GM12878 (cell line): ENCODE data around the gene RHOB. TPM values are rescaled to one million over a fixed set of nuclear protein-coding genes. Genes with fewer than 3 reads are reported as not detected.

Experiments used
- ATAC-seq: fragments of 200-7000 bp; cut with Tn5 transposase; 3 replicates; pipeline ENCODE4 v1.9.1; 2020; ENCODE audit warnings: mild to moderate bottlenecking, moderate library complexity
- BruUV-seq: library from RNA; stranded (reverse); fragments of 400-500 nt; replicated peaks from 2 replicates; lab custom pipeline; 2021; lab: Mats Ljungman, UMichigan
- CTCF ChIA-PET: fragments of 300-600 bp; sonication (Branson Sonifier 250); formaldehyde crosslinking; extraction: SDS; loops from one replicate; lab custom pipeline; 2021; ENCODE audit warnings: inconsistent platforms; lab: Yijun Ruan, JAX
- POLR2A ChIA-PET: fragments of 350-600 bp; formaldehyde crosslinking; extraction: SDS; loops from one replicate; lab custom pipeline; 2021; ENCODE audit warnings: inconsistent platforms; lab: Charles Lee
- RAD21 ChIA-PET: fragments of 300-600 bp; sonication (Branson Sonifier 250); formaldehyde crosslinking; loops from one replicate; lab custom pipeline; 2023; ENCODE audit warnings: antibody characterized with exemption; ENCODE audit not compliant: unreplicated experiment; lab: Charles Lee
- SMC1A ChIA-PET: fragments of 300-600 bp; sonication (Branson Sonifier 250); formaldehyde crosslinking; loops from one replicate; lab custom pipeline; 2023; ENCODE audit not compliant: unreplicated experiment, uncharacterized antibody; lab: Charles Lee
- DNase-seq: peaks from one replicate; pipeline ENCODE4 v3.0.0-alpha.2; 2011; ENCODE audit warnings: low read depth, low spot score
- FAIRE-seq: peaks from 3 replicates; lab custom pipeline; 2011; peaks lifted over from hg19 to GRCh38; lab: Jason Lieb, UNC
- H2AFZ ChIP-seq: 2 replicates; pipeline ENCODE4 v1.6.0; 2011; ENCODE audit warnings: low read depth, low read length, control low read depth; ENCODE audit not compliant: control insufficient read depth
- H3K27ac ChIP-seq: 2 replicates; pipeline ENCODE4 v1.5.1; 2011; ENCODE audit warnings: control low read depth; ENCODE audit not compliant: control insufficient read depth, insufficient read depth
- H3K27me3 ChIP-seq, 2 experiments: replicated peaks in 1 of 2; 2 replicates each; pipeline versions ENCODE4 v1.6.0 to v1.6.1; 2011; ENCODE audit warnings: low read length in 1 of 2; ENCODE audit not compliant: control insufficient read depth in 2 of 2, insufficient read depth in 2 of 2
- H3K36me3 ChIP-seq, 2 experiments: 2 replicates each; pipeline ENCODE4 v1.5.1; 2011; ENCODE audit warnings: low read length in 1 of 2; ENCODE audit not compliant: control insufficient read depth in 2 of 2, insufficient read depth in 2 of 2
- H3K4me1 ChIP-seq: 2 replicates; pipeline ENCODE4 v1.6.1; 2011; ENCODE audit warnings: mild to moderate bottlenecking, low read length, moderate library complexity, mixed read lengths; ENCODE audit not compliant: control insufficient read depth, insufficient read depth
- H3K4me2 ChIP-seq: 2 replicates; pipeline ENCODE4 v1.6.0; 2011; ENCODE audit warnings: control low read depth; ENCODE audit not compliant: control insufficient read depth, insufficient read depth
- H3K4me3 ChIP-seq: fragments of 200-600 bp; sonication (generic); 2 replicates; pipeline ENCODE4 v1.5.1; 2016
- H3K79me2 ChIP-seq: 2 replicates; pipeline ENCODE4 v1.6.0; 2011; ENCODE audit warnings: low read length; ENCODE audit not compliant: control insufficient read depth, insufficient read depth
- H3K9ac ChIP-seq: 2 replicates; pipeline ENCODE4 v1.8.0; 2011; ENCODE audit warnings: low read length, control low read depth, mixed read lengths; ENCODE audit not compliant: control insufficient read depth, insufficient read depth
- H3K9me3 ChIP-seq: replicated peaks from 3 replicates; pipeline ENCODE4 v1.5.1; 2011; ENCODE audit warnings: mild to moderate bottlenecking, low read length; ENCODE audit not compliant: control insufficient read depth, insufficient read depth
- H4K20me1 ChIP-seq: 2 replicates; pipeline ENCODE4 v1.6.0; 2011; ENCODE audit not compliant: control insufficient read depth, insufficient read depth
- CBX3 ChIP-seq: fragments of 200-600 bp; sonication (generic); IDR thresholded peaks from 2 replicates; pipeline ENCODE4 v1.6.1; 2016; ENCODE audit warnings: low read depth, borderline replicate concordance
- EED ChIP-seq: sonication (generic); IDR thresholded peaks from 2 replicates; pipeline ENCODE4 v1.6.1; 2016; ENCODE audit warnings: antibody characterized with exemption, low read depth
- EGR1 ChIP-seq, 2 experiments: IDR thresholded peaks; 1 replicate in 1 of 2; 2 replicates in 1 of 2; pipeline ENCODE4 v1.6.1; 2011 to 2012; ENCODE audit warnings: low read depth in 2 of 2, low read length in 2 of 2, borderline replicate concordance in 1 of 2, mild to moderate bottlenecking in 1 of 2, moderate library complexity in 1 of 2
- MTA2 ChIP-seq: fragments of 450-650 bp; IDR thresholded peaks from 2 replicates; pipeline ENCODE4 v1.6.1; 2016; ENCODE audit warnings: low read depth, mild to moderate bottlenecking, moderate library complexity
- NFXL1 ChIP-seq: fragments of 450-650 bp; IDR thresholded peaks from 2 replicates; pipeline ENCODE4 v1.6.1; 2017; ENCODE audit warnings: antibody characterized with exemption, mild to moderate bottlenecking, borderline replicate concordance
- POU2F2 ChIP-seq: IDR thresholded peaks from 3 replicates; pipeline ENCODE4 v1.6.1; 2011; ENCODE audit warnings: low read depth, mild to moderate bottlenecking, low read length, borderline replicate concordance
- RUNX3 ChIP-seq: IDR thresholded peaks from 2 replicates; pipeline ENCODE4 v1.6.1; 2012; ENCODE audit warnings: low read length, inconsistent platforms
- SUPT20H ChIP-seq: IDR thresholded peaks from 2 replicates; pipeline ENCODE4 v1.6.1; 2011; ENCODE audit warnings: low read depth, mild to moderate bottlenecking, low read length, moderate library complexity, borderline replicate concordance; ENCODE audit not compliant: control insufficient read depth
- TCF7 ChIP-seq: IDR thresholded peaks from 2 replicates; pipeline ENCODE4 v1.6.1; 2014; ENCODE audit warnings: antibody characterized with exemption, borderline replicate concordance
- ZNF217 ChIP-seq: fragments of 450-650 bp; IDR thresholded peaks from 2 replicates; pipeline ENCODE4 v1.6.1; 2017; ENCODE audit warnings: antibody characterized with exemption, mild to moderate bottlenecking
- WGBS: methylation state at CpG from one replicate; pipeline ENCODE4 v1.1.6; 2016; ENCODE audit warnings: low lambda C conversion rate; ENCODE audit not compliant: insufficient replicate concordance, insufficient coverage; ENCODE audit errors: missing lambda C conversion rate; 5-methylcytosine and 5-hydroxymethylcytosine counted together
- in situ Hi-C: fragments of 300-500 bp; cut with MboI; formaldehyde crosslinking; loops from 9 replicates; pipeline ENCODE4 v1.14.3; 2018; ENCODE audit warnings: mixed read lengths
- intact Hi-C: fragments of 100-400 bp; cut with micrococcal nuclease; formaldehyde crosslinking; loops from one replicate; pipeline ENCODE4 v1.14.2; 2022; ENCODE audit not compliant: unreplicated experiment
- polyA plus RNA-seq, 11 experiments: library from polyadenylated mRNA; depleted of rRNA in 4 of 11; unstranded in 6 of 11; stranded (reverse) in 5 of 11; fragments of >200 nt; fragmentation: Nextera tagmentation in 4 of 11; fragmentation: Illumina TruSeq in 1 of 11; extraction: Ambion mirVana in 4 of 11; extraction: Trizol in 1 of 11; gene quantifications; 1 replicate in 1 of 11; 2 replicates in 10 of 11; pipeline versions ENCODE4 v1.2.1 to v1.2.3, GENCODE V29; 2011 to 2016; ENCODE audit warnings: inconsistent platforms in 2 of 11, missing spikeins in 2 of 11, low read depth in 1 of 11
- total RNA-seq, 4 experiments: library from RNA; depleted of rRNA in 3 of 4; stranded (reverse); fragments of >200 nt in 3 of 4; fragmentation: Illumina TruSeq in 1 of 4; extraction: Trizol in 1 of 4; gene quantifications; 2 replicates each; pipeline versions ENCODE4 v1.2.1 to v1.2.3, GENCODE V29; 2013 to 2021
- TF ChIP-seq, protein P1 (sequence below), 3 experiments: IDR thresholded peaks in 2 of 3; conservative IDR thresholded peaks in 1 of 3; 2 replicates each; pipeline ENCODE4 v1.5.1; 2011; ENCODE audit warnings: low read depth in 3 of 3, low read length in 3 of 3, mild to moderate bottlenecking in 3 of 3, control low read depth in 2 of 3, moderate library complexity in 2 of 3, inconsistent platforms in 1 of 3, mixed read lengths in 1 of 3; ENCODE audit not compliant: control insufficient read depth in 2 of 3, insufficient read depth in 1 of 3; ENCODE audit errors: extremely low read depth in 1 of 3
- TF ChIP-seq, protein P2 (sequence below): IDR thresholded peaks from 2 replicates; pipeline ENCODE4 v1.6.1; 2012; ENCODE audit warnings: low read depth, low read length, improper control_type of control experiment
- TF ChIP-seq, protein P3 (sequence below): IDR thresholded peaks from 2 replicates; pipeline ENCODE4 v1.6.1; 2011; ENCODE audit warnings: borderline replicate concordance, low read depth, mild to moderate bottlenecking, moderate library complexity, low read length; ENCODE audit not compliant: insufficient read depth, poor library complexity, severe bottlenecking

Gene RHOB
- total and polyA plus RNA-seq, 10 of the 15 experiments (the other 5 are each of a cell fraction or from before 2014, with no cell fraction given) = 0.03 to 4.5 (median 1.2) TPM

DNA sequence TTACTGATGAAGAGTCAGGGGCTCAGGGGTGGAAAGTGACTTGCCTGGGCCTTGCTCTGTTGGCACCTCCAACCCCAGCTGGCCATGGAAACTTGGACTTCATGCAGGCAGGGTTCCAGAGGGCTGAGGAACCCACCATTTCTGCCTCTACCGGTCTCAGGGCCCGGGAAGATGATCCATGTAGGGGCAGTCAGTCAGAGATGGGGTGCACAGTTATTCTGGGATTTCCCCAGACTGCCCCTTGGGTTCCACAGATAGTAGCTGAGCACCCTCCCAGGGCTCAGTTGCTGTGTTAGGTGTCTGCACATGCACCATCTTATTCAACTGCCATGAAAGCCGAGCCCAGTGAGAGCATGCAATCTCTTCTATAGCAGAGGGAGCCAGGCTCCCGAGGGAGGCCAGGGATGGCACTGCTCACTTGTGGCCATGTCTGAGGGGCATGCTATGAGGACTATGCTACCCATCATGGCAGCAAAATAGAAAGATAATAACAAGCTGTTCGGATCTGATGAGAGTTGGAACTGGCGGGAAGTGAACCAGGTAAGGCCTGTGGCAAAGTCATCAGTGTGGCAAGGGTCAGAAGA is 37.3 kb downstream of the RHOB start (continued):
- no peak for TF ChIP-seq NFXL1
- no peak for TF ChIP-seq POU2F2
- TF ChIP-seq TCF7 = no peak
- TF ChIP-seq CBX3 = no peak
- TF ChIP-seq, all 136 proteins: peak for 0

DNA sequence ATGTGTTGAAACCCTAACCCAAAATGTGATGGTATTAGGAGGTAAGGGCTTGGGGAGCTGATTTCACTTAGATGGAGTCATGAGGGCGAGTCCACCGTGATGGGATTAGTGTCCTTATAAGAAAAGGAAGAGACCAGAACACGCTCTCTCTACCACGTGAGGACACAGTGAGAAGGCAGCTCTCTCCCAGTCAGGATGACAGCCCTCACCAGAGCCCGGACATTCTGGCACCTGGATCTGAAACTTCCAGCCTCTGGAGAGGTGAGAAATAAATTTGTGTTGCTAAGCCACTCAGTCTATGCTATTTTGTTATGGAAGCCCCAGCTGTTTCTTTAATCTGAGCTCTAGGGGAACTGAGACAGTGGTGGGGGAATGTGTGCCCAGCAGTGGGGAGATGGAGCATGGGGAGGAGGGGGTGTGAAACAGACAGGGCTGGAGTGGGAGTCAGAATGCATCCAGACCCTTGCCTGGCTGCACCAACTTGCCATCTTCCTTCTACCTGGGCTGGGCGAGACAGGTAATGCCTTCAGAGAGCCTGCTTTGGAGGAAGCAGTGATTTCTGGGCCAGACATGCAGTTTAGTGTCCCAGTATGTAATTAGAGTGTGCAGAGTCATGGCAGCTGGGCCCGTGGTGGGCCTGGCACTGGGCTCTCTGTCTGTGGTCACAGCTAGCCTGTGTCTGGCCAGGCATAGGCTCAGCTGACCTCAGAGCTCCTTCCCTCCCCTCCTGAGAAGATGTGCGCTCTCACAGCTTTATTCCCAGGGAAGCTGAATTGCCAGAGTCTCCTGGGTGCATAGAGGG is 38.1 kb downstream of the RHOB start:
- H2AFZ ChIP-seq = no peak overlapping the region
- H3K36me3 ChIP-seq = no peaks in the 10 kb centered on the region
- no peak overlapping the region for H3K27ac ChIP-seq
- ChIA-PET CTCF (interaction anchor here (0.6 to 0.7 kb wide), 2 partner anchors 111 to 442 kb away, joined by 3 to 5 read pairs; no protein-coding TSS in a partner anchor), RAD21 (interaction anchor here (1.4 kb wide), 1 partner anchor 40 kb away, joined by 4 read pairs; no protein-coding TSS in a partner anchor), SMC1A (interaction anchor here (1.2 to 2.0 kb wide), 3 partner anchors 38 to 41 kb away, joined by 3 to 8 read pairs (median 3); partner anchors contain the start of gene RHOB), POLR2A (interaction anchor here (0.6 to 1.4 kb wide), 2 partner anchors 39 to 111 kb away, joined by 3 to 4 read pairs; no protein-coding TSS in a partner anchor)
- intact Hi-C loops (no loop called here), in situ Hi-C loops (no loop called here)
- H4K20me1 ChIP-seq = no peaks in the 10 kb centered on the region
- FAIRE-seq = no peak
- 33% methylated on average over 8 of the region's 8 CpGs for WGBS
- no TSS peak for BruUV-seq
- H3K4me3 ChIP-seq = no peak overlapping the region
- no peak for DNase-seq
- H3K4me2 ChIP-seq = no peak overlapping the region
- H3K79me2 ChIP-seq = no peaks in the 10 kb centered on the region
- no peak for ATAC-seq
- H3K4me1 ChIP-seq = no peaks in the 10 kb centered on the region
- no peaks in the 10 kb centered on the region for H3K27me3 ChIP-seq
- no peak overlapping the region for H3K9ac ChIP-seq
- no peaks in the 10 kb centered on the region for H3K9me3 ChIP-seq
- TF ChIP-seq SUPT20H (no peak), ZNF217 (no peak), RUNX3 (no peak), MTA2 (no peak), EGR1 (IDR thresholded peaks at IDR 0.05; ENCODE audit: borderline replicate concordance in 1 of 2, low read depth in 2 of 2, low read length in 2 of 2) (no peak), EED (no peak)
- TF ChIP-seq, protein P1, sequence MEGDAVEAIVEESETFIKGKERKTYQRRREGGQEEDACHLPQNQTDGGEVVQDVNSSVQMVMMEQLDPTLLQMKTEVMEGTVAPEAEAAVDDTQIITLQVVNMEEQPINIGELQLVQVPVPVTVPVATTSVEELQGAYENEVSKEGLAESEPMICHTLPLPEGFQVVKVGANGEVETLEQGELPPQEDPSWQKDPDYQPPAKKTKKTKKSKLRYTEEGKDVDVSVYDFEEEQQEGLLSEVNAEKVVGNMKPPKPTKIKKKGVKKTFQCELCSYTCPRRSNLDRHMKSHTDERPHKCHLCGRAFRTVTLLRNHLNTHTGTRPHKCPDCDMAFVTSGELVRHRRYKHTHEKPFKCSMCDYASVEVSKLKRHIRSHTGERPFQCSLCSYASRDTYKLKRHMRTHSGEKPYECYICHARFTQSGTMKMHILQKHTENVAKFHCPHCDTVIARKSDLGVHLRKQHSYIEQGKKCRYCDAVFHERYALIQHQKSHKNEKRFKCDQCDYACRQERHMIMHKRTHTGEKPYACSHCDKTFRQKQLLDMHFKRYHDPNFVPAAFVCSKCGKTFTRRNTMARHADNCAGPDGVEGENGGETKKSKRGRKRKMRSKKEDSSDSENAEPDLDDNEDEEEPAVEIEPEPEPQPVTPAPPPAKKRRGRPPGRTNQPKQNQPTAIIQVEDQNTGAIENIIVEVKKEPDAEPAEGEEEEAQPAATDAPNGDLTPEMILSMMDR (IDR thresholded peaks at IDR 0.05 in 2 of 3, conservative IDR thresholded peaks at IDR 0.05 in 1 of 3; ENCODE audit: control insufficient read depth in 2 of 3, extremely low read depth in 1 of 3, insufficient read depth in 1 of 3, low read depth in 3 of 3, low read length in 3 of 3) = no peak
- TF ChIP-seq, protein P2, sequence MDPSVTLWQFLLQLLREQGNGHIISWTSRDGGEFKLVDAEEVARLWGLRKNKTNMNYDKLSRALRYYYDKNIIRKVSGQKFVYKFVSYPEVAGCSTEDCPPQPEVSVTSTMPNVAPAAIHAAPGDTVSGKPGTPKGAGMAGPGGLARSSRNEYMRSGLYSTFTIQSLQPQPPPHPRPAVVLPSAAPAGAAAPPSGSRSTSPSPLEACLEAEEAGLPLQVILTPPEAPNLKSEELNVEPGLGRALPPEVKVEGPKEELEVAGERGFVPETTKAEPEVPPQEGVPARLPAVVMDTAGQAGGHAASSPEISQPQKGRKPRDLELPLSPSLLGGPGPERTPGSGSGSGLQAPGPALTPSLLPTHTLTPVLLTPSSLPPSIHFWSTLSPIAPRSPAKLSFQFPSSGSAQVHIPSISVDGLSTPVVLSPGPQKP = no peak
- TF ChIP-seq, protein P3, sequence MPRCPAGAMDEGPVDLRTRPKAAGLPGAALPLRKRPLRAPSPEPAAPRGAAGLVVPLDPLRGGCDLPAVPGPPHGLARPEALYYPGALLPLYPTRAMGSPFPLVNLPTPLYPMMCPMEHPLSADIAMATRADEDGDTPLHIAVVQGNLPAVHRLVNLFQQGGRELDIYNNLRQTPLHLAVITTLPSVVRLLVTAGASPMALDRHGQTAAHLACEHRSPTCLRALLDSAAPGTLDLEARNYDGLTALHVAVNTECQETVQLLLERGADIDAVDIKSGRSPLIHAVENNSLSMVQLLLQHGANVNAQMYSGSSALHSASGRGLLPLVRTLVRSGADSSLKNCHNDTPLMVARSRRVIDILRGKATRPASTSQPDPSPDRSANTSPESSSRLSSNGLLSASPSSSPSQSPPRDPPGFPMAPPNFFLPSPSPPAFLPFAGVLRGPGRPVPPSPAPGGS = no peak
